Measurements from ENCODE around the gene FTCD.

GRCh38 chr21:46093668-46094400, 61.5 kb downstream of the FTCD start:
- TF ChIP-seq POLR2A (IDR thresholded peaks at IDR 0.05) (no peak), CTCF (IDR thresholded peaks at IDR 0.05) (no peak), POLR2AphosphoS5 (IDR thresholded peaks at IDR 0.05; ENCODE audit: insufficient read depth in 1 of 2, low read depth in 1 of 2) (no peak)

Data from vagina (tissue), 2 donors.